Measurements from ENCODE around the gene DISP2. TPM values are rescaled to one million over a fixed set of nuclear protein-coding genes. Genes with fewer than 3 reads are reported as not detected.

Gene DISP2
- total RNA-seq, 2 experiments from 2014 or later: 0.08 to 0.14 TPM

DNA sequence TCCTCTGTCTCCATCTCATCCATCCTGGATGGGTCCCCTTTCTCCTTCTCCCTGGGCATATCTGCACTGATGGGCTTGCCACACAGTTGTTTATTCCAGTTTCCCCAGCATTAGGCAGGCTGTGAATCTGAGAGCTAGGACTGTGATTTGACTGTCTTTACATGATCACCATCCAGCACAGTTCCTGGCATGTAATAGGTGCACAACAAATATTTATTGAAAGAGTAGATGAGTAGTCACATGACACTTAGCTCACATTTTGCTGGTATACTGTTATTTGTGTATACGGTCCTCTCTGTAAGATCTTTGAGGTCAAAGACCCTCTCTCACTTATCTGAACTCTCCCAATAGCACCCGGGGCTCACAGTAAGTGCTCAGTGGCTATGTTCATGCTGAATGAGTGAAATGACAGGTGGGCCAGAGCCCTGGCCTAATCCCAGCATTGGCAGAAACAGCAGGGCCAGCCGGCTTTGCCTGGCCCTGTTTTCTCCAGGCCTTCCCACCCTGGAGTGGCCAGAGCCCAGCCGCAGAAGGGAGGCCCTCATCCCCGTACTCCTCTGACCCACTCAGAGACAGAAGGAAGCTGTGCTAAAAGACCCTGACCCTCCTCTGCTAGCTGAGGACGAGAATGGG is 66.6 kb downstream of the DISP2 start:
- no peaks in the 10 kb centered on the region for H3K4me1 Mint-ChIP-seq
- no peak for DNase-seq
- no peaks in the 10 kb centered on the region for H3K36me3 Mint-ChIP-seq
- H3K9me3 Mint-ChIP-seq: no peaks in the 10 kb centered on the region
- H3K27ac Mint-ChIP-seq: no peak overlapping the region
- H3K4me3 Mint-ChIP-seq: no peak overlapping the region
- H3K27me3 Mint-ChIP-seq: no peaks in the 10 kb centered on the region

DNA sequence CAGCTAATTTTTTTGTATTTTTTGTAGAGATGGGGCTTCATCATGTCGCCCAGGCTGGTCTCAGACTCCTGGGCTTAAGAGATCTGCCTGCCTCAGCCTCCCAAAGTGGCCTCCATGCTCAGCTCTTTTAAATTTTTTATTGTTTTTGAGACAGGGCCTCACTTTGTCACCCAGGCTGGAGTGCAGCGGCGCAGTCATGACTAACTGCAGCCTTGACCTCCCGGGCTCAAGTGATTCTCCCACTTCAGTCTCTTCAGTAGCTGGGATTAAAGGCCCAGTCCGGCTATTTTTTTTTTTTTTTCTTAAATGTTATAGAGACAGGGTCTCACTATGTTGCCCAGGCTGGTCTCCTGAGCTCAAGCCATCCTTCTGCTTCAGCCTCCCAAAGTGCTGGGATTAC is 67.7 kb downstream of the DISP2 start:
- H3K4me3 Mint-ChIP-seq: no peak overlapping the region
- H3K36me3 Mint-ChIP-seq: no peaks in the 10 kb centered on the region
- no peaks in the 10 kb centered on the region for H3K27me3 Mint-ChIP-seq
- H3K27ac Mint-ChIP-seq: no peak overlapping the region
- H3K9me3 Mint-ChIP-seq: no peaks in the 10 kb centered on the region
- H3K4me1 Mint-ChIP-seq: no peaks in the 10 kb centered on the region
- no peak for DNase-seq

DNA sequence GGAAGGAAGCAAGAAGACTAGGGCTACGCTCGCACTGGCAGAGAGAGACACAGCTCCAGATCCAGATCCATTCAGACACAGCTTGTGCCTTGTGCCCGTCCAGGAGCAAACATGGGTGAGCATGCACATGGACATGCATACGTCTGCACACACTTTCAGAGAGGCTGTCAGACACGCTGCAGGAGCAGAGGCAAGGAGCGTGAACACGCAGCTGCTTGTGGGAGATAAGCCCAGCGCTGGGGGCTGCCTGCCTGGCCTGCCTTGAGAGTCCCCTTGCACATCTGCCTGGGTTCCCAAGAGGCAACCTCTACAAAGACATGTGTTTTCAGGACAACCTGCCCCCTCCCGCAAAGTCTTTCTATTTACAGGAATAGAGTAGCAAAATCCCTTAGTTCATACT is 69.2 kb downstream of the DISP2 start:
- no peak overlapping the region for H3K4me3 Mint-ChIP-seq
- H3K4me1 Mint-ChIP-seq: no peaks in the 10 kb centered on the region
- no peaks in the 10 kb centered on the region for H3K36me3 Mint-ChIP-seq
- no peak overlapping the region for H3K27ac Mint-ChIP-seq
- no peak for DNase-seq
- no peaks in the 10 kb centered on the region for H3K9me3 Mint-ChIP-seq
- H3K27me3 Mint-ChIP-seq: no peaks in the 10 kb centered on the region

DNA sequence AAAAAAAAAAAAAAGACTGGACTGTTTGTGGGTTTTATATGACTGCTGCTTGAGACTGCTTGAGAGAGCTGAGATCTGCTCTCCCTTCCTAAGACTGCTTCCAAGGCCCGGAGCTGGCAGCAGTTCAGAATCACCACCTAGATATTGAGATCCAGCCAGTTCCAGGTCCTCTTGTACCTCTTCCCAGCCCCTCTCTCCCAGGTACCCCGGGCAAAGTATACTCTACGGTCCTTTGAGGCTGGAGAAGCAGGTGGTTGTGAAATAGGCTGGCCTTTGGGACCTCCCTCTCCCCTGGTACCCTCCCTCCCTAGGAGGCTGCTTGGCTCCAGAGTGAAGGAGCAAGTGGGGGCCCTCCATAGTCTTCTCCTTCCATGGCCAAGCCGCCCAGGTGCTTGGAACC is 70.2 kb downstream of the DISP2 start:
- H3K36me3 Mint-ChIP-seq: no peaks in the 10 kb centered on the region
- H3K9me3 Mint-ChIP-seq: no peaks in the 10 kb centered on the region
- H3K27ac Mint-ChIP-seq: no peak overlapping the region

More for the DNA sequence above, 70.2 kb downstream of the DISP2 start:
- H3K27me3 Mint-ChIP-seq: no peaks in the 10 kb centered on the region
- DNase-seq: no peak
- H3K4me3 Mint-ChIP-seq: no peak overlapping the region
- H3K4me1 Mint-ChIP-seq: no peaks in the 10 kb centered on the region

Other genes starting within 250 kb of the DISP2 start
- 1 to 10 TPM; 5.1 to 5.4 TPM for gene BMF, start 249.3 kb upstream of the DISP2 start, total RNA-seq
- gene BUB1B, start 197.2 kb upstream of the DISP2 start, total RNA-seq: 10 to 100 TPM; 62.3 to 70.6 TPM
- gene PAK6, start 119.2 kb upstream of the DISP2 start, total RNA-seq: under 1 TPM; 0.18 to 0.35 TPM
- not detected for gene ANKRD63, start 75.2 kb upstream of the DISP2 start, total RNA-seq
- gene PLCB2, start 50.3 kb upstream of the DISP2 start, total RNA-seq: 10 to 100 TPM; 40.8 to 43.6 TPM
- gene INAFM2, start 34.5 kb upstream of the DISP2 start, total RNA-seq: 10 to 100 TPM; 13.5 to 15.5 TPM
- gene CCDC9B, start 17.3 kb upstream of the DISP2 start, total RNA-seq: under 1 TPM; 0.24 to 0.62 TPM
- gene PHGR1, start 7.2 kb upstream of the DISP2 start, total RNA-seq: not detected
- gene KNSTRN, start 24.5 kb downstream of the DISP2 start, total RNA-seq: 10 to 100 TPM; 54.3 to 56.3 TPM
- 10 to 100 TPM; 64.9 to 68.6 TPM for gene IVD, start 47.6 kb downstream of the DISP2 start, total RNA-seq
- gene BAHD1, start 82.7 kb downstream of the DISP2 start, total RNA-seq: 10 to 100 TPM; 18.0 to 18.7 TPM
- 1 to 10 TPM; 5.7 to 7.1 TPM for gene CHST14, start 112.8 kb downstream of the DISP2 start, total RNA-seq
- 10 to 100 TPM; 21.3 to 27.3 TPM for gene CCDC32, start 206.8 kb downstream of the DISP2 start, total RNA-seq
- 10 to 100 TPM; 22.9 to 26.1 TPM for gene RPUSD2, start 211.1 kb downstream of the DISP2 start, total RNA-seq
- gene KNL1, start 236.0 kb downstream of the DISP2 start, total RNA-seq: 10 to 100 TPM; 23.8 to 24.5 TPM

All from activated naive CD8-positive, alpha-beta T cell treated with anti-CD3 and anti-CD28 coated beads for 36 hours (primary cell).